Upper lobe of left lung (tissue), 4 donors: Measurements from ENCODE around the gene PIP4K2C.

Experiments
- CTCF ChIP-seq, 6 experiments: fragments of 450-650 bp in 4 of 6; fragments of 200-600 bp in 2 of 6; sonication (generic) in 2 of 6; IDR thresholded peaks; one replicate each; pipeline ENCODE4 v1.5.1; 2016 to 2019; ENCODE audit warnings: antibody characterized with exemption in 6 of 6
- POLR2AphosphoS5 ChIP-seq, 2 donors: sonication (generic); formaldehyde crosslinking; IDR thresholded peaks; one replicate each; pipeline ENCODE4 v1.5.1; 2017; ENCODE audit warnings: antibody characterized with exemption in 2 of 2

DNA sequence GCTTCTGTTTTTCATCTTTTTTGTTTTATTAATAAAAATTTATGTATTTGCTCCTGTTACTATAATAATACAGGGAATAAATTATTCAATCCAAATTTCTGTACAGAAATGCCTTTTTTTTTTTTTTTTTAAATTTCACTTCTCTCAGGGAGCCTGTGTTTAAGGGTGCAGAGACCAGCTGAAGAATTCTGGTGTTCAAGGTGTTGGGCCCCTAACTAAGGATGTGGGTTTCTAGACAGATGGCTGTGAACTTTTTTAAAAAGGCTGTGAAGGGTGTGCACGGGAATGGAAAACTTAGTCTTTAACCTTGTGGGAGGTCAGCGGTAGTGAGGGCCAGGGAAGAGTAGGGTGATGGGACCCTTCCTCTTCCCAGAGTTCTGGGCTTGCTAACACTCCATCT, 12.3 kb downstream of the PIP4K2C start:
- TF ChIP-seq POLR2AphosphoS5 (IDR thresholded peaks at IDR 0.05): no peak
- no peak for TF ChIP-seq CTCF (IDR thresholded peaks at IDR 0.05)
